Uterus (tissue), 4 donors: ENCODE measurements around the gene KIRREL3. TPM values are rescaled to one million over a fixed set of nuclear protein-coding genes. Genes with fewer than 3 reads are reported as not detected.

ENCODE experiments used
- DNase-seq, 2 donors: peaks; one replicate each; pipeline ENCODE4 v3.0.0-alpha.2; 2019 to 2020
- H3K27ac ChIP-seq, 2 donors: fragments of 200-600 bp; sonication (generic); 1 replicate in 1 of 2; 2 replicates in 1 of 2; pipeline ENCODE4 v1.5.1; 2016 to 2018
- H3K27me3 ChIP-seq, 2 donors: fragments of 200-600 bp; sonication (generic); one replicate each; pipeline ENCODE4 v1.5.1; 2018 to 2019; ENCODE audit warnings: control low read depth in 1 of 2
- H3K36me3 ChIP-seq, 2 donors: fragments of 200-600 bp; sonication (generic); one replicate each; pipeline ENCODE4 v1.5.1; 2019; ENCODE audit warnings: control low read depth in 1 of 2
- H3K4me1 ChIP-seq, 2 donors: fragments of 200-600 bp; sonication (generic); one replicate each; pipeline ENCODE4 v1.5.1; 2018 to 2019; ENCODE audit warnings: control low read depth in 1 of 2
- H3K4me3 ChIP-seq, 2 donors: fragments of 200-600 bp; sonication (generic); 1 replicate in 1 of 2; 2 replicates in 1 of 2; pipeline ENCODE4 v1.5.1; 2018 to 2019; ENCODE audit warnings: mild to moderate bottlenecking in 1 of 2
- H3K9me3 ChIP-seq, 2 donors: fragments of 200-600 bp; sonication (generic); one replicate each; pipeline ENCODE4 v1.5.1; 2019; ENCODE audit warnings: control low read depth in 1 of 2
- POLR2A ChIP-seq, 2 donors: fragments of 450-650 bp; IDR thresholded peaks; one replicate each; pipeline ENCODE4 v1.6.1; 2016; ENCODE audit warnings: antibody characterized with exemption in 2 of 2, mild to moderate bottlenecking in 1 of 2, moderate library complexity in 1 of 2
- intact Hi-C: fragments of 100-400 bp; cut with DNase I; formaldehyde crosslinking; loops from one replicate; pipeline ENCODE4 v1.15.1; 2023; ENCODE audit warnings: low total_unique reads
- total RNA-seq, 4 donors: library from RNA; depleted of rRNA in 3 of 4; stranded (reverse); fragments of >200 nt in 3 of 4; gene quantifications; one replicate each; pipeline versions ENCODE4 v1.1.0 to v1.2.4, GENCODE V29; 2014 to 2023
- TF ChIP-seq, protein P1 (sequence below), 4 experiments: fragments of 200-600 bp in 2 of 4; fragments of 450-650 bp in 2 of 4; sonication (generic) in 2 of 4; IDR thresholded peaks; one replicate each; pipeline ENCODE4 v1.5.1; 2016 to 2019; ENCODE audit warnings: antibody characterized with exemption in 4 of 4, mild to moderate bottlenecking in 2 of 4, moderate library complexity in 1 of 4
- donor health status: DM: yes; HTN: yes; CAD: no.

Gene KIRREL3
- total RNA-seq, 4 donors from 2014 or later = 10.0 TPM; not detected in 3

DNA sequence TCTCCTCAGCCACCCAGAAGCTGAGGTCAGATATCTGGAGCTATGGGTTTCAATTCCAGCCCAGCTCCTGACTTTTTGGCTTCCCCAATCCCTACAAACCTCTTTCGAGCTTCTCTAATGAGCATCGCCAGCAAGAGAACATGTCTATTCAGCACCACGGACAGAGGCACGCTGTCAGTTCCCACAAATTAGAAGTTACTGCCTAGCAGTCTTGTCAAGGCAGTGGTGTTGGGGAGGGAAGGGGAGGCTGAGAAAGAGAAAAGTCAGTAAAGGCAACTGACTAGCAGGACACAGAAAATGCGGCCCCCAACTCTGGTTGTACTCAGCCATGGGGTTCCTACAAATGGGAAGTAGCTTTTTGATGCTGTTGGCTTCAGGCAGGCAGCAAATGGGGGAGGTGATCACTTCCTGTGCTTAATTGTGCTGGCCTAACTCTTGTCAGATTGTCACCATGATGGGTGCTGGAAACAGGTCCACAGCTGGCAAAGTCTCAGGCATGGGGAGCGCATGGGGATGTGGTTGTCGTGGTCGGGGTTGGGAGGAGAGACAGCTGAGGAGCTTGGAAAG lies 439.2 kb downstream of the KIRREL3 start:
- no peaks in the 10 kb centered on the region for H3K27me3 ChIP-seq
- intact Hi-C loops = no loop called here
- H3K27ac ChIP-seq = no peak overlapping the region
- H3K36me3 ChIP-seq = no peaks in the 10 kb centered on the region
- TF ChIP-seq POLR2A (IDR thresholded peaks at IDR 0.05) = no peak
- TF ChIP-seq, protein P1, sequence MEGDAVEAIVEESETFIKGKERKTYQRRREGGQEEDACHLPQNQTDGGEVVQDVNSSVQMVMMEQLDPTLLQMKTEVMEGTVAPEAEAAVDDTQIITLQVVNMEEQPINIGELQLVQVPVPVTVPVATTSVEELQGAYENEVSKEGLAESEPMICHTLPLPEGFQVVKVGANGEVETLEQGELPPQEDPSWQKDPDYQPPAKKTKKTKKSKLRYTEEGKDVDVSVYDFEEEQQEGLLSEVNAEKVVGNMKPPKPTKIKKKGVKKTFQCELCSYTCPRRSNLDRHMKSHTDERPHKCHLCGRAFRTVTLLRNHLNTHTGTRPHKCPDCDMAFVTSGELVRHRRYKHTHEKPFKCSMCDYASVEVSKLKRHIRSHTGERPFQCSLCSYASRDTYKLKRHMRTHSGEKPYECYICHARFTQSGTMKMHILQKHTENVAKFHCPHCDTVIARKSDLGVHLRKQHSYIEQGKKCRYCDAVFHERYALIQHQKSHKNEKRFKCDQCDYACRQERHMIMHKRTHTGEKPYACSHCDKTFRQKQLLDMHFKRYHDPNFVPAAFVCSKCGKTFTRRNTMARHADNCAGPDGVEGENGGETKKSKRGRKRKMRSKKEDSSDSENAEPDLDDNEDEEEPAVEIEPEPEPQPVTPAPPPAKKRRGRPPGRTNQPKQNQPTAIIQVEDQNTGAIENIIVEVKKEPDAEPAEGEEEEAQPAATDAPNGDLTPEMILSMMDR (IDR thresholded peaks at IDR 0.05) = no peak
- no peak for DNase-seq
- no peaks in the 10 kb centered on the region for H3K4me1 ChIP-seq
- H3K4me3 ChIP-seq = no peak overlapping the region
- H3K9me3 ChIP-seq = no peaks in the 10 kb centered on the region

DNA sequence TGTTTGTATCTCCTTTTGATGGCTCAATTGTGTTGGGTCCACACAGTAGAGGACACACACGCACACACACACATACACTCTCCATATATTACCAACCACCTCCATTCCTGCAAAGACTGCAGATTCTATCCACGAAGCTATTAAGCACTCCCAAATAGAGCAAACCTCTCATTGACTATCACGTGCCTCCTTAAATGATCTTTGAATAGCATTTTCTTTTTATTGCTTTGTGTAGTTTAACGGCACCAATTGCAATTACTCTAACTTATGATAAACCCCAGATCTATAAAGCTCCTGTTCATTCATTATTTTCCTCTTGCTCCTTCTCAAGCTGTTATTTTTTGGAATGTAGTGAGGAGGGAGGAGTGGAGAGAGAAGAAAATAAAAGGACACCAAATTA lies 440.3 kb downstream of the KIRREL3 start:
- H3K4me3 ChIP-seq = no peak overlapping the region
- no peak overlapping the region for H3K27ac ChIP-seq
- no peaks in the 10 kb centered on the region for H3K4me1 ChIP-seq
- intact Hi-C loops = no loop called here
- no peak for TF ChIP-seq POLR2A (IDR thresholded peaks at IDR 0.05)
- TF ChIP-seq, protein P1 (IDR thresholded peaks at IDR 0.05) = no peak
- H3K27me3 ChIP-seq = no peaks in the 10 kb centered on the region
- no peaks in the 10 kb centered on the region for H3K9me3 ChIP-seq
- no peak for DNase-seq
- H3K36me3 ChIP-seq = no peaks in the 10 kb centered on the region

DNA sequence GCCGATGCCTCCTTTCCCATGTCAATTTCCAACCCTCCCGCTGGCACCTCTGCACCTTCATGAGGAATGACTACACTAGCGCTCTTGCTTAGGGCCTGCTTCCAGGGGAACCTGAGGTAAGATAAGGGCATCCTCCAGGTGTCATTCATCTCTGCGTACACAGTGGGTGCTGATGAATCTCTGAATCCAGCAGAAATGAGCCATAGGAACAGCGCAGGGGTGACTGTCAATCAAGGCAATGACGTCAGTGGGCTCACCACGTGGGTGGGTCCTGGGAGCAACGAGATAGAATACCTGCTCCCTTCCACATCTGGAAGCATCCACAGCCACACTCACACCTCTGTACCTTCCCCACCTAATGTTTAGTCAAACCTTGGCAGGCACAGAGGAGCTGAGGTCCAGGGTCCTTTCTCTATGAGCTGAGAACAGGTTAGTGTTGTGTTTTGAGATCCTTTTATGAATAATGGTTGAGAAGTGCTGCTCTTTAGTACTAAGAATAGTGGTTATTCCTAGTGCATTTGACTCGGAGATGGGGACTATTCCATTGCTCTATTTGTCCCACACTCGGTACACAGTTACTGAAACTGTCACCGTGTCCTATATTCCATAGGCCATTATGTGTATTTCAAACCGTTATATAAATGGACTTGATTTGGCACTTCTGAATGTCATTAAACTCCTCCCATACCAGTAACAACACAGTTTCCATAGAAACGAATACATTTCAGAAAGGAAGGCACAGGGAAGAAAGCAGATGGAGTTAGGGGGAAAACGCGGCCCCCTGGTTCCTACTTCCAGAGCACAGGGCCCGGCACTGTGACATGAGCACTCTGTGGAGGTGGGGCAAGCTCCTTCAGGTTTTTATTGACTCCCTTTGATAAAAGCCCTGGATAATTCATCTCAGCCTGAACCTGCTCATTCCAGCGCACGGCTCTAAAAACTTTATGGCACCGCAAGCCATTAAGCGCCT lies 451.7 kb downstream of the KIRREL3 start:
- Histone ChIP-seq H3K4me1 (peaks cover 0 to 7% of the 10 kb centered on the region in 2 donors), H3K36me3 (no peaks in the 10 kb centered on the region), H3K27ac (no peak overlapping the region), H3K4me3 (no peak overlapping the region), H3K9me3 (no peaks in the 10 kb centered on the region), H3K27me3 (no peaks in the 10 kb centered on the region)
- intact Hi-C loops = no loop called here
- DNase-seq = no peak
- TF ChIP-seq POLR2A (IDR thresholded peaks at IDR 0.05) = no peak
- TF ChIP-seq, protein P1 (IDR thresholded peaks at IDR 0.05) = no peak

DNA sequence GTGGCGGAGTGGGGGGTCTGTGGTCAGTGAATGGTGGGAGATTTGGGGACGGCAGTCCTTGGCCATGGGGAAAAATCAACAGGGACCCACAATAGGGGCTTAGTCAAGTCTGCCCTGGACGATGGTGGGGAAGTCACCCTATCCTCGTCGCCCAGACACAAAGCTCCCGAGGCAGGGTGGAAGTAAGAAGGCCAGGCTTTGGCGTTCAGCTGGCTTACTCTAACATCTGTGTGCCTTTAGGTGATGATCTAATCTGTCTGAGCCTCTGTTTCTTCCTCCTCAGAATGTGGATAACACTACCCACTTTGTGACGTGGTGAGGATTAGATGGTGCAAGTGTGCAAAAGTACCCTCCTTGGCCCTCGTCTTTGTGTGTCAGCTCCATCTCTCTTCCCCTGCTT lies 452.9 kb downstream of the KIRREL3 start:
- H3K4me1 ChIP-seq = peaks cover 0 to 13% of the 10 kb centered on the region in 2 donors
- H3K27me3 ChIP-seq = no peaks in the 10 kb centered on the region
- H3K4me3 ChIP-seq = no peak overlapping the region
- H3K9me3 ChIP-seq = no peaks in the 10 kb centered on the region
- intact Hi-C loops = no loop called here
- no peaks in the 10 kb centered on the region for H3K36me3 ChIP-seq
- TF ChIP-seq, protein P1 (IDR thresholded peaks at IDR 0.05) = no peak
- no peak for TF ChIP-seq POLR2A (IDR thresholded peaks at IDR 0.05)
- no peak for DNase-seq
- no peak overlapping the region for H3K27ac ChIP-seq

DNA sequence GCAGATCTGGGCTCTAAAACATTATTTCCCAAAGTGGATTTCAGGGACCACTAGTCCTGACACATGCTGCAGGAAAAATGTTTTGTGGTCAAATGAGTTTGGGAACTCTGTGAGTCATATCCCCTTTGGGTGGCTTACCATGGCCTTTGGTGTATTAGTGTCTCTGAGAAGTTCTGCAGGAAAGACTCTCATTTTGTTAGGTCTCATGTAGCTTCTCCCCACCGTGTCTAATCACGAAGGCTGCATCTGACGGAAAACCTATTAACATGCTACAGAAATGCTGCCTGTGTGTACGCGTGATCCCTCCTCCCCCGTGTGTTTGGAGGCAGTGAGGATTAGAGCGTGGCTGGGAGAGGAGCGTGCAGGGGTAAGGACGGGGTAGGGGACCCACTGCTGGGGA lies 453.4 kb downstream of the KIRREL3 start:
- no peak for DNase-seq
- Histone ChIP-seq H3K4me3 (no peak overlapping the region), H3K27me3 (no peaks in the 10 kb centered on the region), H3K4me1 (peaks cover 0 to 13% of the 10 kb centered on the region in 2 donors), H3K9me3 (no peaks in the 10 kb centered on the region), H3K27ac (no peak overlapping the region), H3K36me3 (no peaks in the 10 kb centered on the region)
- intact Hi-C loops = no loop called here
- TF ChIP-seq, protein P1 (IDR thresholded peaks at IDR 0.05) = no peak
- TF ChIP-seq POLR2A (IDR thresholded peaks at IDR 0.05) = no peak
